GM18498 (cell line): ENCODE data around the gene SYNJ1.

Experiments
- ATAC-seq: cut with Tn5 transposase; IDR thresholded peaks from one replicate; pipeline ENCODE4 v1.9.1; 2021; ENCODE audit warnings: mild to moderate bottlenecking, moderate library complexity; ENCODE audit not compliant: unreplicated experiment

The SYNJ1 gene

GRCh38 chr21:32585042-32585710, 142.6 kb downstream of the SYNJ1 start, which contains the start of gene TCP10L:
TCP10L (minus strand) TSS chr21:32585523; CDS start chr21:32584304, 1,219 bp downstream.
- ATAC-seq, result no peak

DNA sequence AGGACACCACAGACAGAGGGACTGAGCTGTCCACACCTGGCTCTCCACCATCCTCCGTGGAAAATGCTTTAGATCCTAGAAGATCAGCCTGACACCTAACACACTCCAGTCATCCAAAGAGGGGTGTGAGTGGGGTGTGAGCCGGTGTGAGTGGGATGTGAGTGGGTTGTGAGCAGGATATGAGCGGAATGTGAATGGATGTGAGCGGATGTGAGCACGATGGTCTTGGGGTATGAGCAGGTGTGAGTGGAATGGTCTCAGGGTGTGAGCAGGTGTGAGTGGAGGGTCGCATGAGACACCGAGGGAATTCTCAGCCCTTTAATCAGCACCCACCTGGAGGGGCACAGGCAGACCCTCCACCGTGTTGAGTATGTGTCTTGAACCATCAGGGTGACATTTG, 143.3 kb downstream of the SYNJ1 start:
- ATAC-seq, result no peak

- no peak for ATAC-seq
Observed at GRCh38 chr21:32581732-32582131, 146.1 kb downstream of the SYNJ1 start.

- no peak for ATAC-seq
Observed at GRCh38 chr21:32580949-32581348, 146.9 kb downstream of the SYNJ1 start.
